Trophoblast cell (in vitro differentiated cells and primary cell): Measurements from ENCODE around the gene EFCAB5.
"Not testable (repeated sequence)": the region's sequence is repeated elsewhere in the genome, so short reads cannot be mapped to it uniquely, and the experiment has no call there.

Source experiments
- DNase-seq, 2 donors: peaks; one replicate each; pipeline ENCODE4 v3.0.0-alpha.2; 2016
- H2AFZ ChIP-seq: 2 replicates; pipeline ENCODE4 v1.6.1; 2013; ENCODE audit warnings: low read length, moderate library complexity, mild to moderate bottlenecking; ENCODE audit not compliant: insufficient read depth, poor library complexity
- H2AK5ac ChIP-seq: 2 replicates; pipeline ENCODE4 v1.6.1; 2013; ENCODE audit warnings: mild to moderate bottlenecking, low read length
- H2BK120ac ChIP-seq: 2 replicates; pipeline ENCODE4 v1.6.1; 2013; ENCODE audit warnings: low read length, mild to moderate bottlenecking, moderate library complexity; ENCODE audit not compliant: insufficient read depth, poor library complexity
- H2BK12ac ChIP-seq: 2 replicates; pipeline ENCODE4 v1.6.1; 2013; ENCODE audit warnings: mild to moderate bottlenecking, low read length, moderate library complexity
- H2BK5ac ChIP-seq: 2 replicates; pipeline ENCODE4 v1.6.1; 2013; ENCODE audit warnings: low read length, low read depth, moderate library complexity, mild to moderate bottlenecking; ENCODE audit not compliant: poor library complexity
- H3K14ac ChIP-seq: 2 replicates; pipeline ENCODE4 v1.6.1; 2013; ENCODE audit warnings: mild to moderate bottlenecking, low read length
- H3K18ac ChIP-seq: 2 replicates; pipeline ENCODE4 v1.6.1; 2013; ENCODE audit warnings: mild to moderate bottlenecking, low read length
- H3K23ac ChIP-seq: 2 replicates; pipeline ENCODE4 v1.6.1; 2013; ENCODE audit warnings: low read length
- H3K27ac ChIP-seq: 2 replicates; pipeline ENCODE4 v1.5.1; 2013; ENCODE audit warnings: low read depth, mild to moderate bottlenecking, inconsistent platforms, low read length, moderate library complexity
- H3K27me3 ChIP-seq: 2 replicates; pipeline ENCODE4 v1.6.1; 2013; ENCODE audit warnings: inconsistent platforms, mild to moderate bottlenecking, low read length, moderate library complexity; ENCODE audit not compliant: insufficient read depth
- H3K36me3 ChIP-seq, 2 experiments: 1 replicate in 1 of 2; 2 replicates in 1 of 2; pipeline ENCODE4 v1.6.1; 2013; ENCODE audit warnings: low read length in 2 of 2, mild to moderate bottlenecking in 2 of 2, moderate library complexity in 1 of 2; ENCODE audit not compliant: insufficient read depth in 2 of 2, control insufficient read depth in 1 of 2
- H3K4ac ChIP-seq: 2 replicates; pipeline ENCODE4 v1.6.1; 2013; ENCODE audit warnings: low read depth, mild to moderate bottlenecking, low read length, moderate library complexity
- H3K4me1 ChIP-seq, 2 experiments: 1 replicate in 1 of 2; 2 replicates in 1 of 2; pipeline ENCODE4 v1.6.1; 2013; ENCODE audit warnings: low read length in 2 of 2, mild to moderate bottlenecking in 2 of 2, moderate library complexity in 1 of 2; ENCODE audit not compliant: insufficient read depth in 2 of 2, control insufficient read depth in 1 of 2
- H3K4me2 ChIP-seq: 2 replicates; pipeline ENCODE4 v1.6.1; 2013; ENCODE audit warnings: inconsistent platforms, mild to moderate bottlenecking, low read length, moderate library complexity
- H3K4me3 ChIP-seq: 2 replicates; pipeline ENCODE4 v1.5.1; 2013; ENCODE audit warnings: mild to moderate bottlenecking, low read depth, low read length, inconsistent platforms
- H3K79me1 ChIP-seq: one replicate; pipeline ENCODE4 v1.6.1; 2013; ENCODE audit warnings: low read length
- H3K79me2 ChIP-seq: 2 replicates; pipeline ENCODE4 v1.6.1; 2013; ENCODE audit warnings: low read length, mild to moderate bottlenecking; ENCODE audit not compliant: control insufficient read depth, insufficient read depth, poor library complexity
- H3K9ac ChIP-seq: 2 replicates; pipeline ENCODE4 v1.6.1; 2013; ENCODE audit warnings: mild to moderate bottlenecking, low read length
- H3K9me3 ChIP-seq: 2 replicates; pipeline ENCODE4 v1.6.1; 2013; ENCODE audit warnings: low read depth, mild to moderate bottlenecking, control low read depth, inconsistent platforms, low read length; ENCODE audit not compliant: insufficient read depth
- H4K12ac ChIP-seq: 2 replicates; pipeline ENCODE4 v1.6.1; 2013; ENCODE audit warnings: low read depth, mild to moderate bottlenecking, low read length, moderate library complexity
- H4K8ac ChIP-seq: 2 replicates; pipeline ENCODE4 v1.6.1; 2013; ENCODE audit warnings: low read depth, mild to moderate bottlenecking, low read length, moderate library complexity
- H4K91ac ChIP-seq: one replicate; pipeline ENCODE4 v1.6.1; 2013; ENCODE audit warnings: low read depth, mild to moderate bottlenecking, low read length, moderate library complexity
- WGBS: extraction: QIAGEN DNeasy Blood & Tissue Kit; methylation state at CpG from one replicate; pipeline ENCODE4 v1.1.7; 2013; ENCODE audit warnings: missing lambda C conversion rate; ENCODE audit not compliant: insufficient read length, insufficient coverage; ENCODE audit errors: extremely low coverage; 5-methylcytosine and 5-hydroxymethylcytosine counted together

The EFCAB5 gene

DNA sequence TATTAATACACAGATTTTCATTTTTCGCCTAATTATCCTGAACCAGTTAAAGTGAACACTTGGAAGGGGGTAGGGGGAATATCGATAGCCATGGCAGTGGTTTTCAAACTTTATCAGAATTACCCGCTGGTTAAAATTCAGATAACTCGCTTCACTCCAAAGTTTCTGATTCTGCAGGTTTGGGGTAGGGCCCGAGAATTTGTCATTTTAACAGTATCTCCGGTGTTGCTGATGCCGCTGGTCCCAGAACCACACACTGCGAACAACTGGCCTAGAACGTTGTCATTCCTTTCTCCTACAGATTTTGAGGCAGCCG lies 174.9 kb downstream of the EFCAB5 start:
- peak overlapping the region; percentile 8 for H3K9ac ChIP-seq
- peaks cover 9% of the 10 kb centered on the region for H3K79me1 ChIP-seq
- peaks cover 3 to 6% of the 10 kb centered on the region in 2 experiments for H3K36me3 ChIP-seq
- H4K8ac ChIP-seq, result peak overlapping the region; percentile 98
- peak overlapping the region; percentile 33 for H4K12ac ChIP-seq
- no peak overlapping the region for H2BK12ac ChIP-seq
- H3K23ac ChIP-seq, result no peak overlapping the region
- no peak overlapping the region for H3K18ac ChIP-seq
- peak overlapping the region; percentile 48 for H2BK120ac ChIP-seq
- no peak overlapping the region for H3K14ac ChIP-seq
- H3K27ac ChIP-seq, result peak overlapping the region; percentile 66
- H4K91ac ChIP-seq, result peak overlapping the region; percentile 62
- peak overlapping the region; percentile 57 for H3K4ac ChIP-seq
- no peaks in the 10 kb centered on the region for H3K9me3 ChIP-seq
- no peaks in the 10 kb centered on the region for H3K4me1 ChIP-seq
- H3K79me2 ChIP-seq, result peaks cover 1% of the 10 kb centered on the region
- no peak overlapping the region for H2BK5ac ChIP-seq
- H2AFZ ChIP-seq, result peak overlapping the region; percentile 87
- H3K4me2 ChIP-seq, result peak overlapping the region; percentile 52
- DNase-seq, result no peak
- H3K4me3 ChIP-seq, result peak overlapping the region; percentile 54
- WGBS, result no CpG with 5 or more reads among the region's 10 CpGs
- H2AK5ac ChIP-seq, result no peak overlapping the region
- H3K27me3 ChIP-seq, result no peaks in the 10 kb centered on the region

DNA sequence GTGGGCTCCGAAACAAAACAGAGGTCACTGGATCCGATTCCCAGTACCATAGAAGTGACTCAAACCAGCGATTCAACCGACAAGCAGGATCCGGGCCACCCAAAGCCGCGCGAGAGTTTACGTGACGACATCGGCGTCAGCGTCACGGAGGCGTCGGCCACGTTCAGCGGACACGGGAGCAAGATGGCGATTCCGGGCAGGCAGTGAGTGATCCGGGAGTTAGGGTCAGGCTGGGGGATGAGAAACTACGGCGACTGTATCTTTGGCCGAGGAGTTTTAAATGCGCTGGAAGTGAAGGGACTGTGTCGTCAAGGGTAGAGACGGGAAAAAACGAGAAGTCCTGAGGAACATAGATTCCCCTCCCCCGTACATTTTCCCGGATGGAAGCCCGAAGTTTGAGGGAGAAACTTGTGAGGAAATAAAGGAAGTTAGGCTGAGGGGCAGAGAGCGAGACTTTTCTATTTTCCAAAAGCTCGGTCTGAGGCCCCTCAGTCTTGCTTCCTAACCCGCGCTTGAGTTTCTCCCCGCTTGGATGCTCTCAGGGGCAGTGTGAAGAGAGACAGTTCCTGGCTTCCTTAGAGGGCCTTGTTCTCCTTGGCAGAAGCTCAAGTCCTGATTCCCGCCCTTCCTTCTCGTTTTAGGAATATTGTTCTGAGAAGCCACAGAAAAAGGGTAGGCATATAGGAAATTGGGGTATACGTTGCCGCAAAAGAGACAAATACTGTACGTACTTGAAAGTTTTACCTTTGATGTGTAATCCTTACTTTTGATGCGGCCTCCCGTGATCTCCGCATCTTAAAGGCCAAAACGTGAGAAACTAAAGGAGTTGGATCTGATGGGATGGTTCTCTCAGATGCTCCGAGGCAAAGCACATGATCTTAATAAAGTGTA lies 175.5 kb downstream of the EFCAB5 start, which contains the start of gene NSRP1:
Gene NSRP1 (plus strand): TSS at position 156 of the 891 bp plus-strand sequence. CDS start 28 bp downstream, at position 184.
- peaks cover 9% of the 10 kb centered on the region for H3K79me1 ChIP-seq
- H4K8ac ChIP-seq, result peak within 1 kb of the TSS; percentile 98
- no peaks in the 10 kb centered on the region for H3K4me1 ChIP-seq
- H2BK12ac ChIP-seq, result no peak within 1 kb of the TSS
- peak within 1 kb of the TSS; percentile 95 for H3K9ac ChIP-seq
- H3K27me3 ChIP-seq, result no peaks in the 10 kb centered on the region
- H4K91ac ChIP-seq, result peak within 1 kb of the TSS; percentile 78
- H3K4me2 ChIP-seq, result peak within 1 kb of the TSS; percentile 52
- peaks cover 3 to 6% of the 10 kb centered on the region in 2 experiments for H3K36me3 ChIP-seq
- peak within 1 kb of the TSS; percentile 73 for H3K27ac ChIP-seq
- H2BK120ac ChIP-seq, result peak within 1 kb of the TSS; percentile 48
- no peak within 1 kb of the TSS for H3K23ac ChIP-seq
- H2AFZ ChIP-seq, result peak within 1 kb of the TSS; percentile 87
- peak; percentile 97 to 99 for DNase-seq
- H3K18ac ChIP-seq, result peak within 1 kb of the TSS; percentile 51
- H4K12ac ChIP-seq, result peak within 1 kb of the TSS; percentile 75
- H3K4ac ChIP-seq, result peak within 1 kb of the TSS; percentile 75
- no peaks in the 10 kb centered on the region for H3K9me3 ChIP-seq
- peaks cover 1% of the 10 kb centered on the region for H3K79me2 ChIP-seq
- peak within 1 kb of the TSS; percentile 69 for H3K14ac ChIP-seq
- H3K4me3 ChIP-seq, result peak within 1 kb of the TSS; percentile 79
- no CpG with 5 or more reads among the region's 47 CpGs for WGBS
- peak within 1 kb of the TSS; percentile 75 for H2BK5ac ChIP-seq
- H2AK5ac ChIP-seq, result no peak within 1 kb of the TSS

DNA sequence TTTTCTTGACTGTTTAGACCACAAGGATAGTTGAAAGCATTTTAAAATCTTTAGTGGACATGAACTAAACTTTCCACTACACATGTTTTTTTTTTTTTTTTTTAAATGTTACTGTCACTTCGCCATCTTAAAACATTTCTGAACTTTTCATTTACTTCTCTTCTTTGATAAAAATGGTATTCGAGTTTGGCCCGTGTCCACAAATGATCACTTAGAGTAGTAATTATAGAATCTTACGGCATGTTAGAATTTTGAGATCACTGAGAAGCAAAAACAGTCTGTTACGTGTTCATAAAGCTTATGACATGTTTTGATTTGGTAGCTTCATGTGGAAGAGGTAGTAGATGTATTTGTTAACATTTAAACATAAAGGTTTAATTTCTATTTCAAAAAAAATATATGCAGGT lies 176.2 kb downstream of the EFCAB5 start:
- no peaks in the 10 kb centered on the region for H3K9me3 ChIP-seq
- H3K4me3 ChIP-seq, result no peak overlapping the region
- H3K18ac ChIP-seq, result no peak overlapping the region
- no peak overlapping the region for H3K4ac ChIP-seq
- no peak overlapping the region for H3K9ac ChIP-seq
- peaks cover 3 to 6% of the 10 kb centered on the region in 2 experiments for H3K36me3 ChIP-seq
- peaks cover 1% of the 10 kb centered on the region for H3K79me2 ChIP-seq
- H2AK5ac ChIP-seq, result no peak overlapping the region
- H3K27me3 ChIP-seq, result no peaks in the 10 kb centered on the region
- no peak overlapping the region for H2BK5ac ChIP-seq
- DNase-seq, result no peak
- no peak overlapping the region for H2AFZ ChIP-seq
- H3K14ac ChIP-seq, result no peak overlapping the region
- peaks cover 9% of the 10 kb centered on the region for H3K79me1 ChIP-seq
- H3K4me1 ChIP-seq, result no peaks in the 10 kb centered on the region
- H3K4me2 ChIP-seq, result peak overlapping the region; percentile 52
- H2BK12ac ChIP-seq, result no peak overlapping the region
- H2BK120ac ChIP-seq, result no peak overlapping the region
- no peak overlapping the region for H4K91ac ChIP-seq
- H4K12ac ChIP-seq, result no peak overlapping the region
- WGBS, result no CpG with 5 or more reads among the region's 5 CpGs
- no peak overlapping the region for H3K27ac ChIP-seq
- H3K23ac ChIP-seq, result no peak overlapping the region
- no peak overlapping the region for H4K8ac ChIP-seq

DNA sequence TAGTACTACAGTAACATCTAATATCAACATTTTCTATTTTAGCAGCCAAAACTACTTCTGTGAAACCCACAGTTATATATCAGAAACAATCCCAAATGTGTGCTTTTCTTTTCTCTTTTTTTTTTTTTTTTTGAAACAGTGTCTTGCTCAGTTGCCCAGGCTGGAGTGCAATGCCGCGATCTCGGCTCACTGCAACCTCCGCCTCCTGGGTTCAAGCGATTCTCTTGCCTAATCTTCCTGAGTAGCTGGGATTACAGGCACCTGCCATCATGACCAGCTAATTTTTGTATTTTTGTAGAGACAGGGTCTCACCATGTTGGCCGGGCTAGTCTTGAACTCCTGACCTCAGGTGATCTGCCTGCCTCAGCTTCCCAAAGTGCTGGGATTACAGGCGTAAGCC lies 177.2 kb downstream of the EFCAB5 start:
- not testable (repeated sequence) for H3K9me3 ChIP-seq, H2BK120ac ChIP-seq, H2BK12ac ChIP-seq, H4K91ac ChIP-seq, H3K4ac ChIP-seq, DNase-seq, H3K23ac ChIP-seq, H3K27ac ChIP-seq, H2AFZ ChIP-seq, H3K79me2 ChIP-seq, H4K8ac ChIP-seq, H3K4me3 ChIP-seq, H3K4me1 ChIP-seq, H2AK5ac ChIP-seq, H3K4me2 ChIP-seq, H3K18ac ChIP-seq, H3K27me3 ChIP-seq, H4K12ac ChIP-seq, H3K79me1 ChIP-seq, H3K36me3 ChIP-seq, H3K9ac ChIP-seq, H2BK5ac ChIP-seq, H3K14ac ChIP-seq
- no CpG with 5 or more reads among the region's 7 CpGs for WGBS
